ENCODE data around the gene SHISA6. TPM values are rescaled to one million over a fixed set of nuclear protein-coding genes. Genes with fewer than 3 reads are reported as not detected.

SHISA6 gene
- total and polyA plus RNA-seq, 4 donors, result not detected

GRCh38 chr17:11238705-11239104 is 2.3 kb upstream of the SHISA6 start:
- no peak for TF ChIP-seq NR2F2 (IDR thresholded peaks at IDR 0.05)
- TF ChIP-seq TAF1 (conservative IDR thresholded peaks at IDR 0.05), result no peak
- no peak for TF ChIP-seq RXRA (IDR thresholded peaks at IDR 0.05)
- TF ChIP-seq, protein P1, sequence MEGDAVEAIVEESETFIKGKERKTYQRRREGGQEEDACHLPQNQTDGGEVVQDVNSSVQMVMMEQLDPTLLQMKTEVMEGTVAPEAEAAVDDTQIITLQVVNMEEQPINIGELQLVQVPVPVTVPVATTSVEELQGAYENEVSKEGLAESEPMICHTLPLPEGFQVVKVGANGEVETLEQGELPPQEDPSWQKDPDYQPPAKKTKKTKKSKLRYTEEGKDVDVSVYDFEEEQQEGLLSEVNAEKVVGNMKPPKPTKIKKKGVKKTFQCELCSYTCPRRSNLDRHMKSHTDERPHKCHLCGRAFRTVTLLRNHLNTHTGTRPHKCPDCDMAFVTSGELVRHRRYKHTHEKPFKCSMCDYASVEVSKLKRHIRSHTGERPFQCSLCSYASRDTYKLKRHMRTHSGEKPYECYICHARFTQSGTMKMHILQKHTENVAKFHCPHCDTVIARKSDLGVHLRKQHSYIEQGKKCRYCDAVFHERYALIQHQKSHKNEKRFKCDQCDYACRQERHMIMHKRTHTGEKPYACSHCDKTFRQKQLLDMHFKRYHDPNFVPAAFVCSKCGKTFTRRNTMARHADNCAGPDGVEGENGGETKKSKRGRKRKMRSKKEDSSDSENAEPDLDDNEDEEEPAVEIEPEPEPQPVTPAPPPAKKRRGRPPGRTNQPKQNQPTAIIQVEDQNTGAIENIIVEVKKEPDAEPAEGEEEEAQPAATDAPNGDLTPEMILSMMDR (IDR thresholded peaks at IDR 0.05; ENCODE audit: low read depth, low read length, missing input control), result no peak
- no peak for TF ChIP-seq REST (IDR thresholded peaks at IDR 0.05)
- no peak for TF ChIP-seq FOXA2 (IDR thresholded peaks at IDR 0.05)
- TF ChIP-seq, protein P2, sequence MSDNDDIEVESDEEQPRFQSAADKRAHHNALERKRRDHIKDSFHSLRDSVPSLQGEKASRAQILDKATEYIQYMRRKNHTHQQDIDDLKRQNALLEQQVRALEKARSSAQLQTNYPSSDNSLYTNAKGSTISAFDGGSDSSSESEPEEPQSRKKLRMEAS (IDR thresholded peaks at IDR 0.05), result no peak
- TF ChIP-seq SP1 (IDR thresholded peaks at IDR 0.05), result no peak
- TF ChIP-seq ATF3 (IDR thresholded peaks at IDR 0.05), result no peak
- TF ChIP-seq, protein P3, sequence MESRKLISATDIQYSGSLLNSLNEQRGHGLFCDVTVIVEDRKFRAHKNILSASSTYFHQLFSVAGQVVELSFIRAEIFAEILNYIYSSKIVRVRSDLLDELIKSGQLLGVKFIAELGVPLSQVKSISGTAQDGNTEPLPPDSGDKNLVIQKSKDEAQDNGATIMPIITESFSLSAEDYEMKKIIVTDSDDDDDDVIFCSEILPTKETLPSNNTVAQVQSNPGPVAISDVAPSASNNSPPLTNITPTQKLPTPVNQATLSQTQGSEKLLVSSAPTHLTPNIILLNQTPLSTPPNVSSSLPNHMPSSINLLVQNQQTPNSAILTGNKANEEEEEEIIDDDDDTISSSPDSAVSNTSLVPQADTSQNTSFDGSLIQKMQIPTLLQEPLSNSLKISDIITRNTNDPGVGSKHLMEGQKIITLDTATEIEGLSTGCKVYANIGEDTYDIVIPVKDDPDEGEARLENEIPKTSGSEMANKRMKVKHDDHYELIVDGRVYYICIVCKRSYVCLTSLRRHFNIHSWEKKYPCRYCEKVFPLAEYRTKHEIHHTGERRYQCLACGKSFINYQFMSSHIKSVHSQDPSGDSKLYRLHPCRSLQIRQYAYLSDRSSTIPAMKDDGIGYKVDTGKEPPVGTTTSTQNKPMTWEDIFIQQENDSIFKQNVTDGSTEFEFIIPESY (IDR thresholded peaks at IDR 0.05), result no peak
- no peak for TF ChIP-seq YY1 (IDR thresholded peaks at IDR 0.05)
- no peak for TF ChIP-seq RAD21 (IDR thresholded peaks at IDR 0.05)
- TF ChIP-seq HNF4A (conservative IDR thresholded peaks at IDR 0.05), result no peak
- TF ChIP-seq HNF4G (IDR thresholded peaks at IDR 0.05), result no peak
- no peak for TF ChIP-seq FOXA1 (IDR thresholded peaks at IDR 0.05)
- TF ChIP-seq JUND (IDR thresholded peaks at IDR 0.05), result no peak
- TF ChIP-seq EGR1 (IDR thresholded peaks at IDR 0.05; ENCODE audit: low read depth in 2 of 2), result no peak
- no peak for TF ChIP-seq GABPA (IDR thresholded peaks at IDR 0.05 in 1 of 2, conservative IDR thresholded peaks at IDR 0.05 in 1 of 2)
- 11% methylated on average over 4 of the region's 4 CpGs for WGBS
- Histone ChIP-seq H3K4me1 (ENCODE audit: control insufficient read depth in 4 of 4, insufficient read depth in 4 of 4, low read length in 3 of 4) (peaks cover 0 to 13% (median 3%) of the 10 kb centered on the region in 4 donors), H3K4me3 (ENCODE audit: low read depth in 1 of 3, low read length in 3 of 3) (no peak overlapping the region), H3K27ac (ENCODE audit: low read depth in 1 of 2, low read length in 2 of 2) (no peak overlapping the region), H3K36me3 (ENCODE audit: control insufficient read depth in 4 of 4, insufficient read depth in 3 of 4, low read depth in 1 of 4, low read length in 3 of 4) (no peaks in the 10 kb centered on the region), H3K9ac (ENCODE audit: low read depth in 1 of 2, low read length in 2 of 2) (no peak overlapping the region), H3K9me3 (ENCODE audit: control insufficient read depth in 4 of 4, low read length in 3 of 4) (peaks cover 0 to 2% (median 0%) of the 10 kb centered on the region in 4 donors), H3K27me3 (ENCODE audit: control insufficient read depth in 4 of 4, insufficient read depth in 4 of 4, low read length in 3 of 4) (peaks cover 0 to 23% (median 4%) of the 10 kb centered on the region in 4 donors)
- no peak for DNase-seq (ENCODE audit: low spot score)

Measured in liver (tissue), 9 donors.